GM21367 (cell line): ENCODE results near the gene ADRA1B.
"Not testable (repeated sequence)": the region's sequence is repeated elsewhere in the genome, so short reads cannot be mapped to it uniquely, and the experiment has no call there.

Source experiments
- ATAC-seq: cut with Tn5 transposase; IDR thresholded peaks from one replicate; pipeline ENCODE4 v1.9.1; 2021; ENCODE audit not compliant: unreplicated experiment

ADRA1B gene

GRCh38 chr5:159965031-159965837, 49.0 kb downstream of the ADRA1B start:
- no peak for ATAC-seq

GRCh38 chr5:159965838-159966128, 49.5 kb downstream of the ADRA1B start:
- not testable (repeated sequence) for ATAC-seq

GRCh38 chr5:159969966-159970365, 53.7 kb downstream of the ADRA1B start:
- ATAC-seq = no peak

- ATAC-seq = no peak
Measured at GRCh38 chr5:159971038-159971437, 54.8 kb downstream of the ADRA1B start.

- no peak for ATAC-seq
Measured at GRCh38 chr5:159971514-159971913, 55.2 kb downstream of the ADRA1B start.

GRCh38 chr5:159971931-159972461, 55.7 kb downstream of the ADRA1B start:
- ATAC-seq = no peak

- ATAC-seq = no peak
Measured at GRCh38 chr5:159972538-159973362, 56.5 kb downstream of the ADRA1B start.

- no peak for ATAC-seq
Measured at GRCh38 chr5:159975462-159976019, 59.3 kb downstream of the ADRA1B start.

GRCh38 chr5:159976921-159977320, 60.6 kb downstream of the ADRA1B start:
- ATAC-seq = no peak

GRCh38 chr5:159978358-159978757, 62.1 kb downstream of the ADRA1B start:
- no peak for ATAC-seq

GRCh38 chr5:159982421-159983173, 66.3 kb downstream of the ADRA1B start:
- no peak for ATAC-seq

- peak; percentile 86 for ATAC-seq
Measured at GRCh38 chr5:159987031-159987674, 70.9 kb downstream of the ADRA1B start.

- ATAC-seq = no peak
Measured at GRCh38 chr5:159990506-159990905, 74.2 kb downstream of the ADRA1B start.

- no peak for ATAC-seq
Measured at GRCh38 chr5:159992566-159992965, 76.3 kb downstream of the ADRA1B start.

GRCh38 chr5:159993194-159993593, 76.9 kb downstream of the ADRA1B start:
- no peak for ATAC-seq

GRCh38 chr5:159995907-159996306, 79.6 kb downstream of the ADRA1B start:
- no peak for ATAC-seq

- no peak for ATAC-seq
Measured at GRCh38 chr5:160001457-160001856, 85.2 kb downstream of the ADRA1B start.

- ATAC-seq = no peak
Measured at GRCh38 chr5:160007514-160007913, 91.2 kb downstream of the ADRA1B start.

- ATAC-seq = peak; percentile 1
Measured at GRCh38 chr5:160008529-160008876, 92.2 kb downstream of the ADRA1B start.

- ATAC-seq = peak; percentile 100
Measured at GRCh38 chr5:160008877-160009590, 92.8 kb downstream of the ADRA1B start, which contains the start of gene TTC1. Gene TTC1, plus strand, starts transcription at chr5:160009139. Its CDS starts 1,390 bp downstream, at chr5:160010529.
